HUES6 (cell line): ENCODE results near the gene BANF2.
"Not testable (repeated sequence)": the region's sequence is repeated elsewhere in the genome, so short reads cannot be mapped to it uniquely, and the experiment has no call there.

Source experiments
- H3K27ac ChIP-seq: 2 replicates; pipeline ENCODE4 v1.7.0; 2013; ENCODE audit warnings: low read depth, mild to moderate bottlenecking, low read length, inconsistent platforms
- H3K27me3 ChIP-seq: 2 replicates; pipeline ENCODE4 v1.6.1; 2013; ENCODE audit warnings: low read length; ENCODE audit not compliant: control insufficient read depth, insufficient read depth
- H3K36me3 ChIP-seq: 2 replicates; pipeline ENCODE4 v1.6.1; 2013; ENCODE audit warnings: low read length; ENCODE audit not compliant: control insufficient read depth, insufficient read depth
- H3K4me1 ChIP-seq: 2 replicates; pipeline ENCODE4 v1.6.1; 2013; ENCODE audit warnings: low read length; ENCODE audit not compliant: control insufficient read depth, insufficient read depth
- H3K4me3 ChIP-seq: 2 replicates; pipeline ENCODE4 v1.5.1; 2013; ENCODE audit warnings: low read depth, low read length
- H3K9ac ChIP-seq: one replicate; pipeline ENCODE4 v1.6.1; 2013; ENCODE audit warnings: mild to moderate bottlenecking, low read length
- H3K9me3 ChIP-seq: 2 replicates; pipeline ENCODE4 v1.6.1; 2013; ENCODE audit warnings: low read depth, low read length; ENCODE audit not compliant: control insufficient read depth, insufficient read depth

The BANF2 gene

DNA sequence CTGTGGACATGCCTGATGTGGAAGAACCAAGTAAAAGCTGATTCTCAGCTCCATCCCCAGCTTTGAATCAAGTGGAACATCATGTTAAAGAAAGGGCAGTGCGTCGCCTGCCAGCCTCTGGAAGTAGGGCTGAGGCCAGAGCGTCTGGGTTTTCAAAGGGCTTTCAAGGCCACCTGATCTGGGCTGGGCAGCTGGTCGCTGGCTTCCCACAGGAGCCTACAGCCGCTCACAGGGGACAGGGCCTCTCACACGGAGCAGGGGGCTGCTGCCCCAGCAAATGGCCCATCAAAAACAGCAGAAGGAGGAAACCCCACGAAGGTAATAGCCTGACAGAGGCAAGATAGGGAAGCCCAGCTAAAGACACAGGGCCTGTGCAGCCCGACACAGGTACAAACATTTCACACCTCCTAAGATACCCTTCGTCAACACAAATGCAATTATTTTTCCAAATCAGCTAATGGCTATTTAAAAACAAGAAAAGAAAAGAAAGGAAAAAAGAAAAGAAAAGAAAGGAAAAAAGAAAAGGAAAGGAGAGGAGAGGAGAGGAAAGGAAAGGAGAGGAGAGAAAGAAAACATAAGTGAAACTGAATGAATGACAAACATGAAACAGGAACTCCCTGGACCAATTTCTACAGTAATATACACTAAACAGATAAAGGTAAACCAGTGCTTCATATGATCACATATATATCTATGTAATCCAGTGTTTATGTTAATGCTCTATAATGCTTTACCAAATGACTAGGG is 42.5 kb upstream of the BANF2 start:
- Histone ChIP-seq H3K4me1 (peaks cover 33% of the 10 kb centered on the region), H3K9me3 (peaks cover 13% of the 10 kb centered on the region; the same call in 1 of the 2 replicates), H3K36me3 (peaks cover 53% of the 10 kb centered on the region), H3K27ac (peak overlapping the region; percentile 83; the same call in 1 of the 2 replicates), H3K9ac (no peak overlapping the region), H3K4me3 (no peak overlapping the region), H3K27me3 (no peaks in the 10 kb centered on the region)

DNA sequence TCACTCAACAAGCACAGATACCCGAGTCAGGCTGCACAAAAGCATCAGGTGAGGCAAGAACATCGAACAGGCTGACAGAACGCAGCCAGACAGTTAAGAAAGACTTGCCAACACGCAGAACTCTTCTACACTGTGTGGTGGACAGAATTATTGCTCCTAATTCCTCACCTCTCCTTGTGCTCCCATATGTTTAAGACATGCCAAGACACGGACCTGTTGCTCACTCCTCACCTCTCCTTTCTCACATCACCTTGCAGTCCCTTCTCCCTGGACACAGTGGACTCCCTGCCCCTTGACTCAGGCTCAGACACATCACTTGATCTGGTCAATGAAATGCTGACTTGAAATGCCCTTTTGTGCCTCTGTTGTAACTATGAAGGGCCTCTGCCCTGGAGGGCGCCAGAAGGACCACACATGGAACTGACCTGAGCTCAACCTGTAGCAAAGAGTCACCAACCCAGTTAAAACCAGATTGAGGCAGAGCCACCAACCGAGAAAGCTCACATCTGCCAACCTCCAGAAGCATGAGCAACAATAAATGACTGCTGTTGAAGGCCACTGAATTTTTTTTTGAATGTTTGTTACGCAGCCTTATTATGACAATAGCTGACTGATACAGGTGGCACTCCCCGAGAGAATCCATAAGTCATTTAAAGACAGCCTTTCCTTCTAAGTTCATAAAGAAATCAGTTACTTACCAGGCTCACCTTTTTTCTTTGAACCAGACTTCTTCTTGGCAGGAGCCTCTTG is 41.7 kb upstream of the BANF2 start:
- Histone ChIP-seq H3K4me3 (no peak overlapping the region), H3K4me1 (peaks cover 39% of the 10 kb centered on the region), H3K36me3 (peaks cover 55% of the 10 kb centered on the region), H3K27ac (no peak overlapping the region), H3K27me3 (no peaks in the 10 kb centered on the region), H3K9ac (no peak overlapping the region), H3K9me3 (peaks cover 13% of the 10 kb centered on the region; the same call in 1 of the 2 replicates)

DNA sequence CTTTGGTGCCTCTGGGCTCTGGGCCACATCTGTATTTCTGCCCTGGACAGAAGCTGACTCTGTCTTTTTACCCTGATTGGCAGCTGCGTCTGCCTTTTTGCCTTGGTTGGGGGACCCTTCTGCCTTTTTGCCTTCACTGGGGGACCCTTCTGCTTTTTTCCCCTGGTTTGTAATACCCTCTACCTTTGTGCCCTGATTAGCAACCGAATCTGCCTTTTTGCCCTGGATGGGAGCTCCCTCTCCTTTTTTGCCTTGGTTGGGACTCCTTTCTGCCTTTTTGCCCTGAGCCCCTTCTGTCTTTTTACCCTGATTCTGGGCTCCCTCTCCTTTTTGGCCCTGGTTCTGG is 41.1 kb upstream of the BANF2 start:
- H3K9me3 ChIP-seq, result peaks cover 13% of the 10 kb centered on the region; the same call in 1 of the 2 replicates
- H3K36me3 ChIP-seq, result peaks cover 55% of the 10 kb centered on the region
- no peaks in the 10 kb centered on the region for H3K27me3 ChIP-seq
- H3K4me3 ChIP-seq, result no peak overlapping the region
- no peak overlapping the region for H3K9ac ChIP-seq
- no peak overlapping the region for H3K27ac ChIP-seq
- peaks cover 45% of the 10 kb centered on the region for H3K4me1 ChIP-seq

DNA sequence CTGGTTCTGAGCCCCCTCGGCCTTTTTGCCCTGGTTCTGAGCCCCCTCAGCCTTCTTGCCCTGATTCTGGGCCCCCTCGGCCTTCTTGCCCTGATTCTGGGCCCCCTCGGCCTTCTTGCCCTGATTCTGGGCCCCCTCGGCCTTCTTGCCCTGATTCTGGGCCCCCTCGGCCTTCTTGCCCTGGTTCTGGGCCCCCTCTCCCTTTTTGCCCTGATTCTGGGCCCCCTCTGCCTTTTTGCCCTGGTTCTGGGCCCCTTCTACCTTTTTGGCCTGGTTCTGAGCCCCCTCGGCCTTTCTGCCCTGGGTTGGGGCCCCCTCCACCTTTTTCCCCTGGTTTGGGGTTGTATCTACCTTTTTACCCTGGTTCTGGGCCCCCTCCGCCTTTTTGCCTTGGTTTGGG is 40.4 kb upstream of the BANF2 start:
- peaks cover 13% of the 10 kb centered on the region; the same call in 1 of the 2 replicates for H3K9me3 ChIP-seq
- H3K27ac ChIP-seq, H3K4me3 ChIP-seq, H3K27me3 ChIP-seq, H3K9ac ChIP-seq: not testable (repeated sequence)
- peaks cover 51% of the 10 kb centered on the region for H3K4me1 ChIP-seq
- H3K36me3 ChIP-seq, result peaks cover 48% of the 10 kb centered on the region

DNA sequence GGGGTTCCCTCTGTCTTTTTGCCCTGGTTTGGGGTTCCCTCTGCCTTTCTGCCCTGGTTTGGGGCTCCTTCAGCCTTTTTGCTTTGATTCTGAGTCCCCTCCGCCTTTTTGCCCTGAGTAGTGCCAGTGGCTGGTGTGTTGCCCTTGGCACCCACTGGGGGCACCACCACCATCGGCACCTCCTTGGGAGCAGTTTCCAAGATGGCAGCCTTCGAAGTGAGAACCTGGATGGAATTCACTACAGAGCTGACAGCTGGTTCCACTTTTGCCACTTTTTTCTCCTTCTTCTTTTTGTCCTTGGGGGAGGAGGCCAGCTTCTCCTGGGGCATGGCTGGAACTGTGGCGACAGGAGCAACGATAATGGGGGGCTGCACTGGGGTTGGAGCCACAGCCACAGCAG is 40.0 kb upstream of the BANF2 start:
- Histone ChIP-seq H3K27ac (no peak overlapping the region), H3K4me3 (no peak overlapping the region), H3K27me3 (no peaks in the 10 kb centered on the region), H3K36me3 (peaks cover 45% of the 10 kb centered on the region), H3K9ac (no peak overlapping the region), H3K9me3 (peaks cover 13% of the 10 kb centered on the region; the same call in 1 of the 2 replicates), H3K4me1 (peaks cover 51% of the 10 kb centered on the region)

DNA sequence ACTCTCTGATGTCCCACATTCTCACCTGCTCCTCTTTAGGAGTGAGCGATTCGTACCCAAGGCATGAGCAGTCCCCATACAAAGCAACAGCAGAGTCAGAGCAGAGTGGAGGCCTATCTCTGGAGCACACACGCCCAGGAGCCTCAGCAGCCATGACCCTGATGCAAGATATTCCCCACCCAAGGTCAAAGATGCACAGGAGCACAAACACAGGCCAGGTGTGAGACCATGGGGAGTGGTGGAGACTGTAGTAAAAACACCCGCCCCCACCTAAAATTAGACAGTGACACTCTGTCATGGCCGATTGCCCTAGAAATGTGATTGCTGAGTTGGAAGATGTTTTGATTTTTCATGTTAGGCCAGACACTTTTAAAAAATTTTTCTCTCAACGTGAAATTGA is 39.1 kb upstream of the BANF2 start:
- Histone ChIP-seq H3K4me1 (peaks cover 49% of the 10 kb centered on the region), H3K36me3 (peaks cover 45% of the 10 kb centered on the region), H3K27ac (no peak overlapping the region), H3K4me3 (no peak overlapping the region), H3K9me3 (peaks cover 13% of the 10 kb centered on the region; the same call in 1 of the 2 replicates), H3K9ac (no peak overlapping the region), H3K27me3 (no peaks in the 10 kb centered on the region)

DNA sequence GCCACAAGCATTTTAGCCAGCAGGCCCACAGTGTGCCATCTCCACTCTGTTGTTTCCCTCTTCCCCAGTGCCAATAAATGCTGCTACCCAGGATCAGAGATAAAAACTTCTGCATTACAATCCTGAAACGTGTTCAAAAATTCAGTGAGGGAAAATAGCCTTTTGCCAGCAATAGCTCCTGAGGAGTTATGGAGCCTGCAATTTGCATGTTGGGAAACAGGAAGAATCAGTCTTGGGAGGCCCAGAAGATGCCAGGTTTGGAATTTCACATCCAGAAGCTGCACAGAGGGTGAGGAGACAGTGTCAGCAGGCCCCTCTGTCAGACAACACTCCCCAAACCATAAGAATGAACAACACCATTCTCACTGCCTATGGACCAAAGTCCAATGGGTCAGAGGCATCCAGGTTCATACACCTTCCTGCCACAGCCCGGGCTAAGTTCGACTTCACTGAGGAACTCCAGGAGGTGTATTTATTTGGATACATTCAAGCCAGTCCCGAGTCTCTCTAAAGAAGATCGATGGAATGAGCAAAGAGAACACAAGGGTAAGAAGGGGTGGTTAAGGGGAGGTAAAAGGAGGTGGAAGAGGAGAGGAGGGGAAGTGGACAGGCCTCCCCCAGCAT is 38.5 kb upstream of the BANF2 start:
- peaks cover 49% of the 10 kb centered on the region for H3K4me1 ChIP-seq
- no peak overlapping the region for H3K9ac ChIP-seq
- H3K9me3 ChIP-seq, result peaks cover 13% of the 10 kb centered on the region; the same call in 1 of the 2 replicates
- H3K27me3 ChIP-seq, result no peaks in the 10 kb centered on the region
- H3K27ac ChIP-seq, result no peak overlapping the region
- H3K36me3 ChIP-seq, result peaks cover 42% of the 10 kb centered on the region
- H3K4me3 ChIP-seq, result no peak overlapping the region

DNA sequence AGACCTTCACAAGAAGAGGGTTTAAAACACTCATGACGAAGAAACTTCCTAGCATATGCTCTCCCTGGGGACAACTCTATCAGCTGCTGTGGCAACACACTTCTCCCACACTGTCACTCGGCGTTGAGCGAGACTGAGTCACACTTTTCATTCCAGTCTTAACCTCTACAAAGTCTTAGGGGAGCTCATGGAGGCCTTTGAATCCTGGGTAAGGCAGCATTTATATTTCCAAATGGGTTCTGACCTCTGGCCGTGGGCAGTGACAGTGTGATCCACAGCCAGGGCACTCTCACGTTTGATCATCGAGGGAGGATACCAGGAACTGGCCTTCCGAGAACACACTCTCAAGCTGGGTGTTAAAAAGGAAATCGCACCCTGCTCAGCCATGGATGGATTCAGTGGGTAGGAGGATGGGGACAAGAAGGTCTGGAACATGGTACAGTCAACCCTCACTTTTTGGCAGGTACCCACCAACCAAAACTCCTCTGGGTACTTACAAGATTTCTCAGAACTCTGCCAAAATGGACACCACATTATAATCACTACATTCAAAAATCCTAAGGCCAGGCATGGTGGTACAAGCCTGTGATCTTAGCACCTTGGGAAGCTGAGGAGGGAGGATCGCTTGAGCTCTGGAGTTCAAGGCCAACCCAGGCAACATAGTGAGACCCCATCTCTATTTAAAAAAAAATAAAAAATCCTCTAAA is 37.3 kb upstream of the BANF2 start:
- no peaks in the 10 kb centered on the region for H3K27me3 ChIP-seq
- H3K9ac ChIP-seq, result no peak overlapping the region
- H3K9me3 ChIP-seq, result peaks cover 13% of the 10 kb centered on the region; the same call in 1 of the 2 replicates
- H3K4me3 ChIP-seq, result no peak overlapping the region
- H3K27ac ChIP-seq, result no peak overlapping the region
- H3K36me3 ChIP-seq, result peaks cover 35% of the 10 kb centered on the region
- peaks cover 40% of the 10 kb centered on the region for H3K4me1 ChIP-seq

DNA sequence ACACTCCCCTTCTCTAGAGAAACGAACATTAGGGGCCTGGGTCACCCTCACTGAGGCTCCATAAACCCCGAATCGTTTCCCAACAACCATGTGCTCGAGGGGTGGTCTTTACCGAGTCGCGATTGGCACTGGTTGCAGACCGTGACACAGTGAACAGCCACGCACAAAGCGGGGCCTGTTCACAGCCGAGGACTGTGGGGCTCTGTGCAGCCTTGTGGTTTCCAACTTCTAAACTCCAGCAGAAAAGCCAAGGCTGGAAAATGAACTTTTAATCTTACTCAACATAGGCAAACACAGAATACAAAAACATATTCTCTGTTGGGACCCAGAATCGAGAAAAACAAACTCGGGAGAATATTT is 36.7 kb upstream of the BANF2 start:
- no peaks in the 10 kb centered on the region for H3K27me3 ChIP-seq
- H3K4me3 ChIP-seq, result no peak overlapping the region
- H3K27ac ChIP-seq, result no peak overlapping the region
- H3K4me1 ChIP-seq, result peaks cover 37% of the 10 kb centered on the region
- H3K36me3 ChIP-seq, result peaks cover 34% of the 10 kb centered on the region
- H3K9me3 ChIP-seq, result peaks cover 9% of the 10 kb centered on the region; the same call in 1 of the 2 replicates
- H3K9ac ChIP-seq, result no peak overlapping the region

DNA sequence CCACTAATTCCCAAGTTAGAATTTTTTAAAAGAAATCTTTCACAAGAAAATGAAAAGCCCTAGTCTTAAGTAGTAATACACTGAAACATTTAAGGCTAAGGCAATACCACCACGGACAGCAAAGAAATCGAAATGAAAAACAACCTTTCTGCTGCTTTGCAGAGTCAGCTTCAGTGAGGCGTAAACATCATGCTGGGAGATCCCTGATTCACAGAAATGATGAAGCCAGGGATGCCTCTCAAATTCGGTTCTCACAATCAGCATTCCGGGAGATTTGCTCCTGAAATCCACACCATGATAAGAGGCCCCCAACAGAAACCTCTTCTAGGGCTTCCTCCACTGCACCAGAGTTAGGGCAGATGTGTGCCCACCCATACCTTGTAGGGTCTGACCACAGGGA is 36.3 kb upstream of the BANF2 start:
- Histone ChIP-seq H3K4me3 (no peak overlapping the region), H3K9me3 (peaks cover 4% of the 10 kb centered on the region; the same call in 1 of the 2 replicates), H3K27me3 (no peaks in the 10 kb centered on the region), H3K9ac (no peak overlapping the region), H3K36me3 (peaks cover 34% of the 10 kb centered on the region), H3K27ac (no peak overlapping the region), H3K4me1 (peaks cover 38% of the 10 kb centered on the region)
